ENCODE results near the gene CBR3.

CBR3 gene

GRCh38 chr21:36100971-36101641 lies 33.8 kb upstream of the CBR3 start (continued):
- TF ChIP-seq PATZ1 (CRISPR knock-in tag; IDR thresholded peaks at IDR 0.05; ENCODE audit: borderline replicate concordance): no peak
- no peak for TF ChIP-seq TCF4 (CRISPR knock-in tag; IDR thresholded peaks at IDR 0.05; ENCODE audit: borderline replicate concordance)
- TF ChIP-seq RARB (CRISPR knock-in tag; IDR thresholded peaks at IDR 0.05): no peak

GRCh38 chr21:36103434-36103833 lies 31.4 kb upstream of the CBR3 start:
- no peak for ATAC-seq
- TF ChIP-seq BACH2 (CRISPR knock-in tag; IDR thresholded peaks at IDR 0.05; ENCODE audit: borderline replicate concordance): no peak
- no peak for TF ChIP-seq SNAI2 (CRISPR knock-in tag; IDR thresholded peaks at IDR 0.05)
- TF ChIP-seq POU6F1 (CRISPR knock-in tag; IDR thresholded peaks at IDR 0.05; ENCODE audit: borderline replicate concordance, low read depth): no peak
- TF ChIP-seq PPARA (CRISPR knock-in tag; IDR thresholded peaks at IDR 0.05; ENCODE audit: borderline replicate concordance): no peak
- no peak for TF ChIP-seq TSHZ2 (CRISPR knock-in tag; IDR thresholded peaks at IDR 0.05)
- TF ChIP-seq ESRRG (CRISPR knock-in tag; IDR thresholded peaks at IDR 0.05): no peak
- TF ChIP-seq CREB5 (CRISPR knock-in tag; IDR thresholded peaks at IDR 0.05; ENCODE audit: low read depth): no peak
- TF ChIP-seq CSDC2 (CRISPR knock-in tag; IDR thresholded peaks at IDR 0.05): no peak
- TF ChIP-seq CSRNP3 (CRISPR knock-in tag; IDR thresholded peaks at IDR 0.05): no peak
- TF ChIP-seq TOX (CRISPR knock-in tag; IDR thresholded peaks at IDR 0.05; ENCODE audit: borderline replicate concordance): no peak
- TF ChIP-seq RARB (CRISPR knock-in tag; IDR thresholded peaks at IDR 0.05): no peak
- no peak for TF ChIP-seq ZNF70 (CRISPR knock-in tag; IDR thresholded peaks at IDR 0.05)
- TF ChIP-seq OSR1 (CRISPR knock-in tag; IDR thresholded peaks at IDR 0.05): no peak
- no peak for TF ChIP-seq PATZ1 (CRISPR knock-in tag; IDR thresholded peaks at IDR 0.05; ENCODE audit: borderline replicate concordance)
- TF ChIP-seq ZNF565 (CRISPR knock-in tag; conservative IDR thresholded peaks at IDR 0.05; ENCODE audit: low read depth): no peak
- no peak for TF ChIP-seq ZC3H10 (CRISPR knock-in tag; IDR thresholded peaks at IDR 0.05)
- TF ChIP-seq GLIS3 (CRISPR knock-in tag; IDR thresholded peaks at IDR 0.05): no peak

Data from SK-N-SH treated with all-trans-retinoic acid at 6 μM for 48 hours (cell line).